HG03103 (cell line): Measurements from ENCODE around the gene ASPHD1.
"Not testable (repeated sequence)": the region's sequence is repeated elsewhere in the genome, so short reads cannot be mapped to it uniquely, and the experiment has no call there.

Source experiments
- ATAC-seq: cut with Tn5 transposase; IDR thresholded peaks from one replicate; pipeline ENCODE4 v1.9.1; 2021; ENCODE audit warnings: low read depth; ENCODE audit not compliant: unreplicated experiment

ASPHD1 gene

DNA sequence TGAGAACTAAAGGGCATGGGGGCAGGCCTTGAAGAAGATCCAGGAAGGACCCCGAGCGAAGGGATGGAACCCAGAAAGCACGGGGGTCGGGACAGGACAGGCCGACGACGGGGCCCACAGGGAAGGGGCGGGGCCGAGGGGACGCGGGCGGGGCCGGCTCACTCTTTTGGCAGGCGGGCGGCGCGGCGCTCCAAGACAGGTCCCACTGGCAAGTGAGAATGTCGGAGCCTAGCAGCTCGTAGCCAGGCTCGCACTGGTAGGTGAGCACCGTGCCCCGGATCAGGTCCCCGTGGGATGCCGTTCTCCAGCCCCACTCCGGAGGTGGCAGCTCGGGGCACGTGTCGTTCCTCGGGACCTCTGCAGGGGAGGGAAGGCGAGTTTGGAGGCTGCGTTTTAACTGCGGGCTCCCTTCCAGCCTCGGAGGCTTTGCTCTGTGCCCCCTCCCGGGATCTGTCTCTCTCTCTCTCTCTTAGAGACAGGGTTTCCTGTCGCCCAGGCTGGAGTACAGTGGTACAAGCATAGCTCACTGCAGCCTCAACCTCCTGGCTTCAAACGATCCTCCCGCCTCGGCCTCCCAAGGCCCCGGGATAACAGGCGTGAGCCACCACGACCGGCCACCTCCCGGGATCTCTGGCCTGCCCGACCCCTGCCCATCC lies 23.6 kb upstream of the ASPHD1 start:
- no peak for ATAC-seq

DNA sequence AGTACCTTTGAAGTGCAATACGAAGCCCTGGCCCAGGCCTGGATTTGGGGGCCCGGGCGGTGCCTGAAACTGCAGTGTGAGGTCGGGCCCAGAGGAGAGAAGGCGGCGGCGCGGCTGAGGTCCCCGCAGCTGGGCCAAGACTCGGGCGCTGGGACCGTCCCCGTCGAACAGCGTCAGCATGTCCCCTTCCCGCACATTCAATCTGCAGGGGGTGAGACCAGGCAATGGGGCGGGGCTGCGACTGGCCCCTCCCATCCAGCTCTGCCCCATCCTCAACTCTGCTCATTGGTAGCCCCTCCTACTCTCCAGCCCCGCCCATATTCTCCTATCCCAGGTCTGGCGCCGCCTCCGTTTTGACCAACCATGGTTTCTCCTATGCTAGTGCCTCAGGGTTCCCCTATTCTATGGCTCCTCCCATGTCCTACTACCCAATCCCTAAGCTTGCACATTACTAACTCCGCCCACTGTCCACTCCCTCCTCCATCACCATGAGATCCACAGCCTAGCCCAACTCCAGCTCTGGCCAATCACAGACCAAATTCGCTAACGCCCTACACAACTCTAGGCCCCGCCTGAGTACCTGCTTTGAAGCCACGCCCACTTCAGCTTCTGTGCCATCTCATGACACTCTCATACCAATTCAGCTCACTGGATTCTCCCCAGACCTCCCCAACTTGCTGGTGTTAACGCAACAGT lies 22.9 kb upstream of the ASPHD1 start:
- no peak for ATAC-seq

DNA sequence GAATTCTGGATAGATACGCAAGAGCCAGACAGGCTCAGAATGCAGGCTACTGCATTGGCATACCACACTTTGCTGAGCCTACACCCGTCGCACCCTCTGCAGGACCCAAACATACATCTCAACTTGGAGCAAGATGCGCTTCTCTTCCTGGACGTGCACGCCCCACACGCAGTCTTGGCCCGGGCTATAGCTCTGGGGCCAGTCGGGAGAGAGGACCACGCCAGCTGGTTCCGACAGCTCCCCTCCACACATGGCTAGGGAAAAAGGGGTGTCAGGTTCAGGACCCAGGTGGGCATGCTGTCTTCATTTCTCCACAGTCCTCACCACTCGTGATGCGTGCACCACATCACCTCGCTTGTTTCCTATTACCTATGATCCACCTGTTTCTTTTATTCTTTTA lies 22.1 kb upstream of the ASPHD1 start:
- ATAC-seq: no peak

DNA sequence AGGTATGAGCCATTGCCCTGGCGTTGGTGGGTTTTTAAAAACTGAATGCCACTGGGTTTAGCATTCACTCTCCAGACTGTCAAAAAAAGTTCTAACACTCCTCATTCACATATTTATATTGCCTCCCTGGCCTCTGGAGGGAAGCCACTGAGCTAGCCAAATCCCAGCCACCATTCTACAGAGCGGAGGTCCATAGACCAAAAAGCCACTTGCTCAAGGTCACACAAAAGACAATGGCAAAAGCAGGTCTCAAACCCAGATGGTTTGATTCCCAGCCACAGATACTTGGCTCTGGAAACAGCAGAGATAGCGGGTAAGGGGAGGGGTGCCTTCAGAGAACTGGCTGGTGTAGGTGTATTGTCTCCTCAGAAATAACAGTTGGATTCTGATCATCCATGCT lies 19.2 kb upstream of the ASPHD1 start:
- no peak for ATAC-seq

DNA sequence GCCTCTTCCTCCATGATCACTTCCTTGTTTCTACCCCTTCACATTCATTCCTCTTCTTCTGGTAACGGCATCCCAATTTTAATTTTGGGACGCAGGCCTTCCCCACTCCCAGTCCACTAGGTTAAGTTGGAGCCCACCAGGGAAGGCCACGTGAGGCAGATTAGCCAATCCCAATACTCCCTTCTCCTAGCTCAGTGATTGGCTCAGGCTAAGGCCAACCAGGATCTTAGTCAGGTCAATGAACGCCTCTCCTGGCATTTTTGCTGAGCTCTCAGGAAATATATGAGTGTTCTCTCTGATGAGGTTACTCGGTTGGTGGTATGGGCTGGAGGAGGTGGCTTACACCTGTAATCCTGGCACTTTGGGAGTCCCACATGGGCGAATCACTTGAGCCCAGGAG lies 16.3 kb upstream of the ASPHD1 start:
- ATAC-seq: no peak

DNA sequence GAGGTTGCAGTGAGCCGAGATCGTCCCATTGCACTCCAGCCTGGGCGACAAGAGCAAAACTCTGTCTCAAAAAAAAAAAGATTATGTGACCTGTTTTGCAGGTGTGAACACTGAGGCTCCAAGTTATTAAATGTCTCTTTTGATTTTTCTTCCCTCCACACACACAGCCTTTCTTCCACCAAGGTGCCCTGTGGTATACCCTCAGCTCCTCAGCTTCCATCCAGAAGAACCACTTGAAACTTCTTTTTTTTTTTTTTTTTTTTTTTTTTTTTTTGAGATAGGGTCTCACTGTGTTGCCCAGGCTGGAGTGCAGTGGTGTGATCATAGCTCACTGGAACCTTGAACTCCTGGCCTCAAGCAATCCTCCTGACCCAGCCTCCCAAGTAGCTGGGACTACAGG lies 10.9 kb upstream of the ASPHD1 start:
- not testable (repeated sequence) for ATAC-seq

DNA sequence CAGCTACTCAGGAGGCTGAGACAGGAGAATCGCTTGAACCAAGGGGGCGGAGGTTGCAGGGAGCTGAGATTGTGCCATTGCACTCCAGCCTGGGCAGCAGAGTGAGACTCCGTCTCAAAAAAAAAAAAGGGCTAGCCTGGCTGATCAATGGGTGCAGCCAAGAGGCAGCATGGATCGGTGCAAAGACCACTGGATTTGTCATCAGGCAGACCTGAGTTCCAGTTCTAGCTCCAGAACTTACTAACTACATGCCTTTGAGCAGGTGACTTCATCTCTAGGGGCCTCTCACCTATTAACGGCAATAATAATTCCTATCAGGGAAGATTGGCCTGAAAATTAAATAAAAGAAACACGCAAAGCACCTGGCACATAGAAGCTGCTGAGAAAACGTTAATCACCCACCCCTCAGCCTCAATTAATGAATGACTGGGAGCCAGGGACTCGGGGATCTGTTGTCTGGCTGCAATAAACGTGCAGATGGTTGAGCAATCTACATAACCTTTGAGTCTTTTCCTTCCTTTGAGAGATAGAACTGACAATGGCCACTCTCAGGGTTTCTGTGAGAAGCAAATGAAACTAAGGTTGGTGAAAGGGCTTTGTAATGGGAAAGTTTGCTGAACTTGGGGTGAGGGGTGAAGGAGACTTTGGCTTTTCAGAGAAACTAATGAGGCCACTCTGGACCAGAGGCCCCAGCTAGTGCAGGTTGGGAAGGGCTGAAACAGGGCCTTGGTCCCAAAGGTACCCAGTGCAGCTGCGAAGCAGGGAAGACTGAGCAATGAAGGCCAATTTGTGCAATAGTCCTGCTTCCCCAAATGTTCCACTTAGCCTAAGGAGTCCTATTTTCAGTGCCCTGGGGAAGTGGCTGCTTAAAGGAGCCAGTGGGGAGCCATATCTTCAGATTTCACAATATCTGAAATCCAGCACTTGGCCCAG lies 8.5 kb upstream of the ASPHD1 start:
- ATAC-seq: no peak

DNA sequence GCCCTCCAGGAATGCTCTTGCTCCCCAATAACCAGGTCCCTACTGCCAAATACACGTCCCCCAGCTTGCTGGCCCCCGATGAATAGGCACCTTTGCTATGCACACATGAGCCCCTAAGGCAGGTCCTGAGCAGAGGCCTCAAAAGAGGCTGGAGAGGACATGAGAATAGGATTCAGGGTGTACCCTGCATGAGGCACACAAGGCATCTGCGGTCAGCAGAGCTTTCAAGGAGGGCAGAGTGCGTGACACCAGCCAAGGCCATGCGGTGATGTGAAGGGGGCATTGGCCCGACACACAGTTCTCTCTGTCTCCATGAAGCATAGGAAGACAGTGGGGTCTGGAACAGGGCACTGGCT lies 7.9 kb upstream of the ASPHD1 start:
- ATAC-seq: no peak

DNA sequence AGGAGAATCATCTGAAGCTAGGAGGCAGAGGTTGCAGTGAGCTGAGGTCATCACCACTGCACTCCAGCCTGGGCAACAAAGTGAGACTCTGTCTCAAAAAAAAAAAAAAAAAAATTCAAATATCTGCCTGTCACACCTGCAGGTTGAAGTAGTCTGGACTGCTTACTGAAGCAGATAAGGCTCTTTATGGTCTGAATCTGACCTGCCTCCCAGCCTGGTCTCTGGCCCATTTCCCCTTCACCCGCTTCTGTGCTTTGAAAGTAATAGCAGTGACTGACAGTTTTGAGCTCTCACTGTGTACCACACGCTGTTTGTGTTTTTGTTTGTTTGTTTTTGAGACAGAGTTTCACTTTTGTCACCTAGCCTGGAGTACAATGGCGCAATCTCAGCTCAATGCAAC lies 6.7 kb upstream of the ASPHD1 start:
- no peak for ATAC-seq

DNA sequence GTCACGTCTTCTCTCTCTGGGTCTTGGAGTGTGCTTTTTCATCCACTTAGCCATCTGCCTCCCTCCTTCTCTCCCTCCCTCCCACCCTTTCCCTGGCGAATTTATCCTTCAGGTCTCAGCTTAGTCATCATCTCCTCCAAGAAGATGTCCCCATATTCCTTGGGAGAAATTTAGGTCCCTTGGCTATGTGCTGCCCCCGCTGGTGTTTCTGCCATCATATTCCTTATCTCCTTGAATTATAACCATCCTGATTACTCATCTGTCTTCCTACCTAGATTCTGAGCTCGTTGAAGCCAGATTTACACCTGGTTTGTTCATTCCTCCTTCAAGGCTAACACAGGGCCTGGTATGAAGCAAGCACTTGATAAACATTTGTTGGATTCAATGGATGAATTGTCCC lies 5.9 kb upstream of the ASPHD1 start:
- no peak for ATAC-seq

DNA sequence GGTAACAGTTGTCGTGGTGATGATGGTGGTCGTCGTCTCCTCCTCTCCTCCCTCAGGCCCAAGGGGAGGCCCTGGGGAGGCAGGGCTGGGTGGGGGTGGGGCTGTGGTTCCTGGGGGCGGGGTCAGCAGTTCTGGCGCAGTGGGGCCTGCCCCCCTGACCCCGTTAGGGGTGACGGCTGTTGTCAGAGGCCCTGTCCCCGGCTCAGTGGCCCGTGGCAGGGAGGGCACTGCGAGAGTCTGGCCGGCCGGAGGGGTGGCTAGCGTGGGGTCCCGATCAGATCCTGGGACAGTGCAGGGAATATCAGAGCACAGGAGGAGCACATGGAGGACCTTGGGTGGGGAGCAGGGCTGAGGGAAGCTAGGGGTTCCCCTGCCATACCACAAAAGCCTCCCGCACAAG lies 3.4 kb upstream of the ASPHD1 start:
- no peak for ATAC-seq

DNA sequence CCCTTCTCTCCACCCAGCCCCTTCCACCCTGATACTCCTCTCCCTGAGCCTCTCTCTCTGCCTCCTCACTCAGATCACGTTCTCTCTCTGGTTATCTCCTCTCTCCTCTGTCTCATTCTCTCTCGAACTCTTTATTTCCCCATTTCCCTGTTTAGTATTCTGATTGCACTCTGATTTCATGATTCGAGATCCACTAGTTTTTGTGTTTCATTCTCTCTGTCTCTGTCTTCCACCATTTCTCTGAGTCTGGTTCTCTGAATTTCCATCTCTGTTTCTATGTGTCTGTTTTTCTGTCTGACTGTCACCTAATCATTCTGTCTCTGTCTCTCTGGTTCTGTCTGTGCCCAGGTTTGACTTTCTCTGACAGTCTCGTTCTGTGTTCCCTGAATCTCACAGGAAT lies 3.0 kb upstream of the ASPHD1 start:
- ATAC-seq: no peak

DNA sequence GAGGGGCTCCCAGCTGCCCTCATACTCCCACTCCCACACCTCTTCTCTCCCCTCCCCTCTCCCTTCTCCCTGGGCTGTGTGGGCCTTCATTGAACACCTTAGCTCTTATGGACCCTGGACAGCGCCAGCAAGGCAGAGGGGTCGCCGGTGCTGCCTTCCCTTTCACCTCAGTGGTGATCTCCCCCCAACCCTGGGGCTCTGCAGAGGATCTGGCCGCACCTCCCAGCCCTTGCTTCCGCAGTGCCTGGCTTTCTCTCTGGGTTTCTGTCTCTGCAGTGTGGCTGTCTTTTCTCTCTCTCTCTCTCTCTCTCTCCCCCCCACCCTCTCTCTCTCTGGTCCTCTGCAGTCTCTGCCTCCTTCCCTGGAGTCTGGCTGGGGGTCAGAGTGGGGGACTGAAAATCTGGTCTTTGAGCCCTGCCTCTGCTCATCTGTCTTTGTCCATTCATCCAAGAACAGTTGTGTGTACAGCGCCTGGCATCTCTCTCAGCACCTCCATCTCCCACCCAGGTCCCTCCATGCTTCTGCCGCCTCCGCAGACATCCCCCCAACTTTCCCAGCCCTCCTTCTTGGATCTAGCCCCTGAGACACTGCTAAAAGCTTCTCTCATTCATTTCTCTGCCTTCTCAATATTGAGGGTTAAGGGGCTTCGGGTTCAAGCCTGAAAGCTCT lies 2.0 kb upstream of the ASPHD1 start:
- no peak for ATAC-seq

DNA sequence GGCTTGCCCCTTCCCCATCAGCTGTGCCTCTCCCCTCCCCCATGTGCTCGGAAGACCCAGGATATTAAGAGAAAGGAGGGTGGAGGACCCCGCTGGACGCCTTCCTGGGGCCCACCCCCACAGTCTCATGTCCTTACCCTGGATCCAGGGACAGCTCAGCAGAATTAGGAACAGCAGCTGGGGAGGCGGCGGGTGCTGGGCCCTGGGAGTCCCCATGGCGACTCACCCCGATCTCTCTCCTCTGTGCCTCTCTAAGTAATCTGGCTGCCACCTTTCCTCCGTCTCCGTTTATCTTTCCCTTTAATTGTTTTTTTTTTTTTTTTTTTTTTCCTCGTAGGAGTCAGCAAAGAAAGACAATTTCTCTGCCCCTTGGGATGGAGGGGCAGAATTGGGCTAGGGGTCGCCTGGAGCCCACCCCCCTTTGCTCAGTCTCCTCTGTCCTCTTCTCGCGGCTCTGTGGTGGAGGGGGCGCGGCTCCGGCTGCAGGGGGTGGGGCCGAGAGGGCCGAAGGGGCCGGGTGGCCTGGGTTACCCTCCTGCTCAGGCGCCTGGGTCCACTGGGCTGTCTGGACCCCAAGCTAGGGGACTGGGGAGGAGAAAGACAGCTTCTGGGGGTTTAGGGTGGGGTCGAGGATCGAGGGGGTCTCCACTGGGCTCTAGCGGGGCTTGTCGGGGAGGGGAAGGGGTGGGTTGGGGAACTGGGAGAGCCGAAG lies 1.3 kb upstream of the ASPHD1 start:
- no peak for ATAC-seq

DNA sequence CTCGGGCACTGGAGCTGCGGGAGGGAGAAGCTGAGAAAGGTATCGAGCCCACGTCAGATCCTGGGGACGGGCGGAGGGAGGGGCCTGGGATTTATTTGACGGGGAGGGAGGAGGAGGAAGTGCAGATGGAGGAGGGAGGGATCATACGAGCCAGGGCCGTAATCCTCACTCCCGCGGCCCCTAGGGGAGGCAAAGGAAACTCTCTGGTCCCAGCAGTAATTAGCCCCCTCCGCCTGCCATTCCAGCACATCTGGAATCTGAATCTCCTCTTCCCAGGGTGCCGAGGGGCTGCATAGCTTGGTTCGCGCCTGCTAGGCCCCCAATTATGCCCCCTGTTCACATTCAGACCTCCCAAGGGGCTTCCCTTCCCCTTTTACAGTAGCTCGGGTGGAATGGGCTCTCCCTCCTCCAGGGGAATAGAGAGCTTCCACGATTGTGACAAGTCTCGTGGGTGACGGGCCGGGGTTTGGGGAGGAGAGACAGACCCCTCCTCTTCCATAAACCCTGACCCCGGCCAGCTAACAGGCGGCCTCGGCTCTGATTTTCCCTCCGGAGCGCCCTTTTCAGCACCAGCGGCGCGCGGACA lies 679 bp upstream of the ASPHD1 start, which contains the start of gene SEZ6L2:
SEZ6L2 (minus strand) TSS at position 35 of the 586 bp plus-strand sequence. CDS start 531 bp downstream, outside the sequence.
- no peak for ATAC-seq

DNA sequence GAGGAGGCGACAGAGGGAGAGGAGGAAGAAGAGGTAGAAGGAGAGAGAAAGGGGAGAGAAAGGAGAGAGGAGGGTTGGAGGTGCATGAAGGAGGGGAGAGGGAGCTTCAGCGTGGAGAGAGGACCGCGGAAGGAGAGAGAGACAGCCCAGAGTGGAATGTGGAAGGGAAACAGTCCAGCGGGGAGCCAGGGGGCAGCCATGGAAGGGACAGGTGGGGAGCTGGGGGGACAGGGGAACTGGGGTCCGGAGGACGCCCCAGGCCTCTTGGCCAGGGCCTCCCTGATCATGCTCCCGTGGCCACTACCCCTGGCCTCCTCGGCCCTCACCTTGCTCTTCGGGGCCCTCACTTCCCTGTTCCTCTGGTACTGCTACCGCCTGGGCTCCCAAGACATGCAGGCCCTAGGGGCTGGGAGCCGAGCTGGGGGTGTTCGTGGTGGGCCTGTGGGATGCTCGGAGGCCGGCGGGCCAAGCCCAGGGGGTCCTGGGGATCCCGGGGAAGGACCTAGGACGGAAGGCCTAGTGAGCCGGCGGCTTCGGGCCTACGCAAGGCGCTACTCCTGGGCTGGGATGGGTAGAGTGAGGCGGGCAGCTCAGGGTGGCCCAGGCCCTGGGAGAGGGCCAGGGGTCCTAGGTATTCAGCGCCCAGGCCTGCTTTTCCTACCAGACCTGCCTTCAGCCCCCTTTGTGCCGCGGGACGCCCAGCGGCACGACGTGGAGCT lies 759 bp downstream of the ASPHD1 start:
- no peak for ATAC-seq

DNA sequence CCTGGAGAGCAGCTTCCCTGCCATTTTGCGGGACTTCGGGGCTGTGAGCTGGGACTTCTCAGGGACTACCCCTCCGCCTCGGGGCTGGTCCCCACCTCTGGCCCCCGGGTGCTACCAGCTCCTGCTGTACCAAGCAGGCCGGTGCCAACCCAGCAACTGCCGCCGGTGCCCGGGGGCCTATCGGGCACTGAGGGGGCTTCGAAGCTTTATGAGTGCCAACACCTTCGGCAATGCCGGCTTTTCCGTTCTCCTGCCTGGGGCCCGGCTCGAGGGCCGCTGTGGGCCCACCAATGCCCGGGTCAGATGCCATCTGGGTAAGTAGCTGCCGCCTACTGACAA lies 1.3 kb downstream of the ASPHD1 start:
- ATAC-seq: no peak

DNA sequence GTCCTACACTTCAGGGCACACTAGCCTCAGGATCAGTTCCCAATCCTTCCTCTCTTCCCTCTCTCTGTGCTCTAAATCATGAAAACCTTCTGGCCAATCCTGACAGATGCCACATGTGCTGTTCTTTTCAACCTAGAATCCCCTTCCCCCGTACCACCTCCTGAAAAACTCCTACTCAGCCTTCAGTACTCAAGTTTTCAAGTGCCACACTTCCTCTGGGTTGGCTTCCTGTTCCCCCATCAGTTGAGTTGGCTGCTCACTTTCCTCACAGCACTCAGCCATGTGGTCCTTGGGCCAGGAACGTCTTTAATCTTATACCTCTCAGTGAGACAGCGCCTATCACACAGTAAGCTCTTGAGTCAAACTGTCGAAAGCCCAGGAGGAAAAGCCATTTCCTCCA lies 3.3 kb downstream of the ASPHD1 start:
- no peak for ATAC-seq

DNA sequence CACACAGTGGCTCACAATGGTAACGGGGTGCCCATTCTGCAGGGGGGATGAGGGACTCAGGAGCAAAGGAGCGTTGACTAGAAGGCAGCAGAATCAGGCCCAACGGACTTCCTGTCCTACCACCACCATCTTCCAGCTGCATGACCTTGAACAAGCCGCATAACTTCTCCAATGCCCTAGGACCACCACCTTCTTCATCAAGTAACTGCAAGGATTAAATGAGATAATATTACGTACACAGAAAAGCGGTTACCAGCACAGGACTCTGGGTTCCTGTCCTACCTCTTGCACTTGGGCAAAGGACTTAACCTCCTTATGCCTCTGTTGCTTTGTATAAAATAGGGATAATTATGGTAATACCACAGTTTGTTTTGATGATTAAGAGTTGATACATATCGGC lies 4.7 kb downstream of the ASPHD1 start:
- no peak for ATAC-seq
